ENCODE measurements around the gene NAA38. TPM values are rescaled to one million over a fixed set of nuclear protein-coding genes. Genes with fewer than 3 reads are reported as not detected.
"Not testable (repeated sequence)": the region's sequence is repeated elsewhere in the genome, so short reads cannot be mapped to it uniquely, and the experiment has no call there.

NAA38 gene
- total RNA-seq, 4 donors from 2014 or later = 24.6 to 180 (median 79.6) TPM

GRCh38 chr17:7873051-7873450 lies 15.7 kb upstream of the NAA38 start:
- Histone ChIP-seq H3K4me1 (peaks cover 5 to 6% of the 10 kb centered on the region in 2 donors), H3K27me3 (no peaks in the 10 kb centered on the region), H3K27ac (no peak overlapping the region), H3K36me3 (no peaks in the 10 kb centered on the region), H3K4me3 (replicated peaks in 1 of 3) (no peak overlapping the region), H3K9me3 (no peaks in the 10 kb centered on the region)
- DNase-seq = no peak
- intact Hi-C loops (cut with DNase I) = no loop called here
- WGBS, 2 donors = 65 to 68% methylated on average over 4 of the region's 4 CpGs
- no peak for TF ChIP-seq POLR2A (IDR thresholded peaks at IDR 0.05)
- no peak for TF ChIP-seq CTCF (IDR thresholded peaks at IDR 0.05)

- TF ChIP-seq POLR2A (IDR thresholded peaks at IDR 0.05) (no peak), CTCF (IDR thresholded peaks at IDR 0.05) (no peak)
- Histone ChIP-seq H3K4me3 (replicated peaks in 1 of 3) (no peak overlapping the region), H3K36me3 (peaks cover 0 to 2% of the 10 kb centered on the region in 2 donors), H3K4me1 (no peaks in the 10 kb centered on the region), H3K9me3 (no peaks in the 10 kb centered on the region), H3K27ac (no peak overlapping the region), H3K27me3 (no peaks in the 10 kb centered on the region)
- 81 to 88% methylated on average over 5 of the region's 5 CpGs for WGBS, 2 donors
- DNase-seq = no peak
- intact Hi-C loops (cut with DNase I) = no loop called here
Measured at GRCh38 chr17:7867881-7868329, 10.5 kb upstream of the NAA38 start.

GRCh38 chr17:7864995-7865650 lies 7.8 kb upstream of the NAA38 start:
- Histone ChIP-seq H3K9me3 (no peaks in the 10 kb centered on the region), H3K36me3 (peaks cover 0 to 2% of the 10 kb centered on the region in 2 donors), H3K4me1 (no peaks in the 10 kb centered on the region), H3K4me3 (replicated peaks in 1 of 3) (no peak overlapping the region), H3K27ac (no peak overlapping the region), H3K27me3 (no peaks in the 10 kb centered on the region)
- 90 to 92% methylated on average over 5 of the region's 5 CpGs for WGBS, 2 donors
- DNase-seq = no peak
- intact Hi-C loops (cut with DNase I) = loop anchor here (5.0 kb wide), 2 partner anchors 62 to 122 kb away; partner anchors contain the start of gene KCNAB3
- TF ChIP-seq POLR2A (IDR thresholded peaks at IDR 0.05) = no peak
- no peak for TF ChIP-seq CTCF (IDR thresholded peaks at IDR 0.05)

GRCh38 chr17:7864384-7864783 lies 7.0 kb upstream of the NAA38 start:
- H3K4me1 ChIP-seq = not testable (repeated sequence)

DNA sequence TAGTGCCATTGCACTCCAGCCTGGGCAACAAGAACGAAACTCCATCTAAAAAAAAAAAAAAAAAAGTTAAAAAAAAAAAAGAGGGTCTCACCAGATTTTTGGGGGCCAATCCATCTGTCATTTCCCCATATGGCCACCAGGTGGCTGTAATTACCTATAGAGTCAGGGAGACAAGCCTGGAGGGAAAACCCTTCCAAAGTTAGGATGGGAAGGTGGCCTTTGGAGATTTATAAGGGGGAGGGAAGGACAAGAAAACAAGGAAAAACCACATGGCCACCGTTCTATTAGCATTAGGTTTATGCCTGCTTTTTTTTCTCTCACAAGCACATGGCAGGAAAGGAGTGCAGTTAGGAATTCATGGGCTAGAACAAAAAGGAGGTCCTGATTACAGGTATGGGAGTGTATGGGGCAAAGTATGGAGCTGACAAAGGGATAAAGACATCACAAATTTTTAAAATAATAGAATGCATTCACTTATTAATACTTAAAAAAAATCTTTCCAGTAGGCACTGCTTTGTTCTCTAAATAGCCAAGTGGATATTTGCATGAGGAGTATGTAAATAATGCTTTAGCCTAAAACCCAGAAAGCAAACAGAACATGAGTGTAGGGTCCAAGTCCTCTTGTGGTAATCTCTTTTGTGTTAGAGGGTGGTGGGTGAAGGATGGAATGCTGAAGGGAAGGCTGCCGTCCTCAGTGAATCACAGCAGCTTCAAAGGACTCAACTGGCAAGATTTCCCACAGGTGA lies 5.5 kb upstream of the NAA38 start:
- intact Hi-C loops (cut with DNase I) = loop anchor here (5.0 kb wide), 2 partner anchors 64 to 124 kb away; partner anchors contain the start of gene KCNAB3
- H3K9me3 ChIP-seq = no peaks in the 10 kb centered on the region
- H3K36me3 ChIP-seq = peaks cover 0 to 2% of the 10 kb centered on the region in 2 donors
- WGBS, 2 donors = 44 to 48% methylated on average over 3 of the region's 3 CpGs
- peaks cover 10 to 11% of the 10 kb centered on the region in 2 donors for H3K4me1 ChIP-seq
- no peak overlapping the region for H3K4me3 ChIP-seq (replicated peaks in 1 of 3)
- H3K27me3 ChIP-seq = no peaks in the 10 kb centered on the region
- H3K27ac ChIP-seq = no peak overlapping the region
- TF ChIP-seq CTCF (IDR thresholded peaks at IDR 0.05) (peak; percentile 64 to 92 (median 77)), POLR2A (IDR thresholded peaks at IDR 0.05) (no peak)
- peak; percentile 49 to 52 for DNase-seq

More at GRCh38 chr17:7864384-7864783, 7.0 kb upstream of the NAA38 start:
- intact Hi-C loops (cut with DNase I) = loop anchor here (5.0 kb wide), 2 partner anchors 63 to 123 kb away; partner anchors contain the start of gene KCNAB3
- H3K27me3 ChIP-seq; H3K36me3 ChIP-seq; H3K4me3 ChIP-seq (replicated peaks in 1 of 3); H3K9me3 ChIP-seq; DNase-seq; H3K27ac ChIP-seq: not testable (repeated sequence)
- WGBS, 2 donors = 74 to 83% methylated on average over 5 of the region's 5 CpGs

Data from thyroid gland (tissue), 4 donors.